ES-I3 (cell line): ENCODE data around the gene NOP56.

Experiments
- H3K36me3 ChIP-seq: 2 replicates; pipeline ENCODE4 v1.6.1; 2013; ENCODE audit warnings: mild to moderate bottlenecking, low read length, control low read depth, moderate library complexity; ENCODE audit not compliant: insufficient read depth
- H3K4me1 ChIP-seq: 2 replicates; pipeline ENCODE4 v1.6.1; 2013; ENCODE audit warnings: mild to moderate bottlenecking, control low read depth, low read length; ENCODE audit not compliant: insufficient read depth
- H3K9ac ChIP-seq: 2 replicates; pipeline ENCODE4 v1.6.1; 2013; ENCODE audit warnings: low read depth, mild to moderate bottlenecking, low read length, moderate library complexity
- H3K9me3 ChIP-seq: 2 replicates; pipeline ENCODE4 v1.6.1; 2013; ENCODE audit warnings: mild to moderate bottlenecking, low read length, moderate library complexity; ENCODE audit not compliant: control insufficient read depth, insufficient read depth

NOP56 gene

DNA sequence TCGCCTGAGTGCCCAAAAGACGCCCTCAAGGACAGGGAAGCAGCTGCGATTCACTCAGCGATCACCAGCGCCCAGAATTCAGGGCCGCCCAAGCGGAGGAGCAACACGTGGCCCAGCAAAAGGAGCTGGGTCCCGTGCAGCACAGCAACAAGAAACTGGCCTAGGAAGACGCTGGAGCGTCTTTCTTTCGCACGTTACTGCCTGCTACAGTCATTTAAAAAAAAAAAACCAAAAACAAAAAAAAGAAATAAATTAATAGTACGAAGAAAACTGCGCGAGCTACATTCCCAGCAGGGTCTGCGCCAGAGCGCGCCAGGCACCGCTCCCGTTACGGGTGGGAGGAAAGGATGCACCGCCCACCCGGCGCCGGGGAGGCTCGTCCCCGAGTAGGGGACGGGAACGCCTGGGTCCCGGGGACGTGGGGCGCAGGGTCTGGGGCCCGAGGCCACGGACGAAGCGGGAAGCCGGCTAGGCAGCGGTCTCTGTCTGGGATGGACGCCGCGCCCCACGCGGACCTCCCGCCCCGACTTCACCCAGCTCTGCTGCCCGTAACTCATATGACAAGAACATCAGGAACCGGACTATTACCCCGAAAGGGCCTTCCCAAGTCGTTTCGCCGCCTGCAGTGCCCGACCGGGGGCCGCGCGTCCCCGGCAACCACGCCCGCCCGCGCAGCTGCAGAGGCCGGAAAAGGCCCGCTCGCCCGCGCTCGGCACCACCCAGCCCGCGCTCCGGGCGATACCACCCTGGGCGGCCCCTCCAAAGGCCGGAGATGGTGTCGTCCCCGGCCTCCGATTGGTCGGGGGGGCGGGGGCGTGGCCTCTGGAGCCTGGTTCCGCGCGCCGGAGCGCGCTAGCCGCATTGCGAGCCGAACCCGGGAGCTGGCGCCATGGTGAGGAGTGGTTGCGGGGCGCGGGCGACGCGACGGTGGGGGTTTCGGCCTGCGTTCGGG lies at the start of gene NOP56:
Gene NOP56 (plus strand): TSS at position 861 of the 952 bp plus-strand sequence. CDS start 29 bp downstream, at position 890.
- H3K9ac ChIP-seq: peak within 1 kb of the TSS; percentile 73
- peaks cover 4% of the 10 kb centered on the region; the same call in 1 of the 2 replicates for H3K4me1 ChIP-seq
- H3K36me3 ChIP-seq: peaks cover 34% of the 10 kb centered on the region
- no peaks in the 10 kb centered on the region for H3K9me3 ChIP-seq

DNA sequence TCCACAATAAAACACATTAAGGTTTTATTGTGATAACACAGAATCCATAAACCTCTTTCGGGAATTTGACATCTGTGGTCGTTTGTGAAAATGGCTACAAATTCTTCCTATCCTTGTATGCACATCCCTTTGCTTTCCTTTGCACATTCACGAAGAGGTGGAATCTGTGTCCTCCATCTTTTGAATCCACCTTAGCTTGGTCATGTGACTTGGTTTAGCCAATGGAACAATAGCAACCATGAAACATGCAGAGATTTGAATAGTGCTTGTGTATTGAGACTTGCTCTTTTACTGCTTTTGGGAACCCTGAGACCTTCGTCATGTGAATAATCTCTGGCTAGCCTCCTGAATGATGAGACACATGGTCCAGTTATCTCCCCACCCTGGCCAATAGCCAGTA lies 49.7 kb upstream of the NOP56 start:
- Histone ChIP-seq H3K4me1 (peaks cover 4% of the 10 kb centered on the region; the same call in 1 of the 2 replicates), H3K9me3 (no peaks in the 10 kb centered on the region; the same call in 1 of the 2 replicates), H3K36me3 (no peaks in the 10 kb centered on the region), H3K9ac (no peak overlapping the region)

DNA sequence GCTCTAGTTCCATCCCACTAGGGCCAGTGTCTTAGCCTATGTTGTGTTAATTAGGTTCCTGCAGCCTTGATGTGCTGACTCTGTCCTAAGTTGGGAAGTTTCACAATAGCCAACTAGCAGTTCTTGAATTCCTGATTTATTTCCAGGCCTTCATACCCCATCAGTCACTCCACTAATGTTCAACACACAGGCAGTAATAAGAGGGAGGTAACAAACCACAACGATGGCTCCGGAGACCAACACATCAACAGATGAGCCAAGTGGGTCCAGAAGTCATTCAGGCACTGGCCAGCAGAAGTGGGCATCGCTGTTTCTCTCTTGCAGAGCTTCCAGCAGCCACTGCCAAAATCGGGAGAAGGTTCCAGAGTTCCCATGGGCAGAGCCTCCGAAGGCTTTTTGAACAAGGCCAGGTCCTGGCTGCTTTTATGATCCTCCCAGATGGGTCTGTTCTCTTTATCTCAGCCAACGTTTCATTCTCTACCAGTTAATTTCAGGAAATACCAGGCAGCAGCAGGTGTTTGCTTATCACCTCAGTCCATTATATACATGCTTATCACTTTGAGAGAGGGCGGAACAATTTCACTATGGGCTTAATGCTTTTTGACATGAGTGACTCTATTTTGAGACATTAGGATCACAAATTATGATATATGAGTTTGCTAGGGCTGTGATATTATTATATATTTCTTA lies 48.5 kb upstream of the NOP56 start:
- Histone ChIP-seq H3K9ac (no peak overlapping the region), H3K9me3 (no peaks in the 10 kb centered on the region; the same call in 1 of the 2 replicates), H3K4me1 (peaks cover 4% of the 10 kb centered on the region; the same call in 1 of the 2 replicates), H3K36me3 (no peaks in the 10 kb centered on the region)

DNA sequence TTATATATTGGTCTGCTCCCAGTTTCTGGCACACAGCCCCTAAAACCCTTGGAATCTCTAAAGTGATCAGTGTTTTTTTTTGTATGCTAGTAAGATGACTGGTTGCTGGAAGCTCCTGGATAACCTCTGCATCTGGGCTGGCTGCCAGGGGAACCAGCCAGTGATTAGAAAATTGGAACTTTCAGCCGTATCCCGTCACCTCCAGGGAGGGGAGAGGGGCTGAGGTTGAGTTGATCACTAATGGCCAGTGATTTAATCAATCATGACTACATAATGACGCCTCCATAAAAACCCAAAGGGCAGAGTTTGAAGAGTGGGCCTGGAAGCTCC lies 48.0 kb upstream of the NOP56 start:
- no peak overlapping the region for H3K9ac ChIP-seq
- peaks cover 4% of the 10 kb centered on the region; the same call in 1 of the 2 replicates for H3K4me1 ChIP-seq
- no peaks in the 10 kb centered on the region; the same call in 1 of the 2 replicates for H3K9me3 ChIP-seq

DNA sequence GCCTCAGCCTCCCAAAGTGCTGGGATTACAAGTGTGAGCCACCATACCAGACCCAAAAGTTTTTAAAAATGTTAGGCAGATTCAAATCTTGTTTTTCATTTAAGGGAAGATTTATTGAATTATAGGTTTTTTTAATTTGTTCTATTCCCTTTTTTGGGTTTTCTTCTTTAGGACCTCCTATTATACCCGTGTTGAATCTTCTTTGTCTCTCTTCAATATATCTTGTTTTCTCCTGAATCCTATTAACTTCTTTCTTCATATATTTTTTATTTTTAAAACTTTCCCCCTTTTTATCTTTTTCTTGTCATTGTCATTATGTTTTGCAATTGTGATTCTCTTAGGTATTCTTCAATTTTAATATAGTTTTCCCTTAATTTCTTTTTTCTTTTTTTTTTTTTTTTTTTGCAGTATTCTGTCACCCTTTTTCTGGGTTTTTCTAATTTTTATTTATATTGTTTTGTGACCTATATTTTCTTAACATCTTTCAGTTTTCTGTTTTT lies 45.9 kb upstream of the NOP56 start:
- H3K9me3 ChIP-seq: no peaks in the 10 kb centered on the region; the same call in 1 of the 2 replicates
- H3K36me3 ChIP-seq: no peaks in the 10 kb centered on the region
- no peaks in the 10 kb centered on the region for H3K4me1 ChIP-seq
- no peak overlapping the region for H3K9ac ChIP-seq

More for the DNA sequence above, 48.0 kb upstream of the NOP56 start:
- H3K36me3 ChIP-seq: no peaks in the 10 kb centered on the region

DNA sequence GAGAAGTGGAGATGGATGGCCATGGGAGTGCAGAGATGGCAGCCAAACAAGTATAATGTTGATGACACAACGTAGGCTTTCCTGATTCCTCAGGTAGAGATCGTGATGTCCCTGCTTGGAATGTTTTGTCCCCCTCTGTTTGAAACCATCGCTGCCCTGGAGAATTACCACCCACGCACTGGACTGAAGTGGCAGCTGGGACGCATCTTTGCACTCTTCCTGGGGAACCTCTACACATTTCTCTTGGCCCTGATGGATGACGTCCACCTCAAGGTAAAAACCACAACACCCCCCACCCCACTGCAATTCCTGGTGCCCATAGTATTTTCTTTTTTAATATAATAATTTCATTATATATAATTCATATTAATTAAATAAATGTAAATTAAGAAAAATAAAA lies 42.1 kb upstream of the NOP56 start:
- no peaks in the 10 kb centered on the region for H3K36me3 ChIP-seq
- H3K4me1 ChIP-seq: no peaks in the 10 kb centered on the region
- no peaks in the 10 kb centered on the region; the same call in 1 of the 2 replicates for H3K9me3 ChIP-seq
- H3K9ac ChIP-seq: no peak overlapping the region

DNA sequence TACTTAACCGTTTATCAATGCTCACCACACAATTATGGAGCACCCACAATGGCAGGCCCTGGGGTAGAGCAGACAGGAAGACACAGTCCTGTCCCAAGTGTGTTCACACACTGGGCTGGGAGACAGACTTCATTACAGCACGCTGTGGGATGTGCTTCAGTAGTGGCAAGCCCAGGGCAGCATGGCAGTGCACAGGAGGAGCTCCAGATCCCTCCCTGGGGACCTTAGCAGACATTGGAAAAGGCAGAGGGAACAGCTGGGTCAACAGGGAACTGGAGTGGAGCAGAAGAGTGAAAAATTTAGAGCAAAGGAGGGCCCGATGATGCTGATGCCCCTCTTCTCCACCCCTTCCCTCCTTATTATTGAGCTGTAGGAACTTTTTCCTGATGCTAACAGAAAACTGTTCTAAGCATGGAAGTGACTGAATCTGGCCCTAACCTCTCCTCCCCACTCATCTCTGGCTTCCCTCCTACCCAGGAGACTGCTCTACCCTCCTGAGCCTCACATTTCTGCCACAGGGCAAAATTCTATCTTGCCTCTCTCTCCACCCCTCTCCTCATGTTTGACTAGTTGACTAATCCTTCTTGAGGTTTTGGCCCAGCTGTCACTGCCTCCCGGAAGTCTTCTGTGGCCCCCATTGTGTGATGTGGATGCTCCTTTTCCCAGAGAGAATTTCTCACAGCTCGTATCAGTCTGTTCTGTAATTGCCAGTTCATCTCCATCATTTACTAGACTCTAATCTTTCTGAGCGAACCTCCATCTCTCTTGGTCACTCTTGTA lies 41.3 kb upstream of the NOP56 start:
- H3K4me1 ChIP-seq: no peaks in the 10 kb centered on the region
- no peaks in the 10 kb centered on the region for H3K36me3 ChIP-seq
- no peak overlapping the region for H3K9ac ChIP-seq
- no peaks in the 10 kb centered on the region for H3K9me3 ChIP-seq

- no peaks in the 10 kb centered on the region for H3K36me3 ChIP-seq
- H3K4me1 ChIP-seq: no peaks in the 10 kb centered on the region
- H3K9ac ChIP-seq: no peak overlapping the region
- no peaks in the 10 kb centered on the region for H3K9me3 ChIP-seq
Measured at GRCh38 chr20:2612073-2612472, 40.4 kb upstream of the NOP56 start.

GRCh38 chr20:2616634-2617033 lies 35.8 kb upstream of the NOP56 start:
- H3K4me1 ChIP-seq: no peaks in the 10 kb centered on the region
- H3K9me3 ChIP-seq: no peaks in the 10 kb centered on the region
- no peaks in the 10 kb centered on the region for H3K36me3 ChIP-seq
- H3K9ac ChIP-seq: no peak overlapping the region

DNA sequence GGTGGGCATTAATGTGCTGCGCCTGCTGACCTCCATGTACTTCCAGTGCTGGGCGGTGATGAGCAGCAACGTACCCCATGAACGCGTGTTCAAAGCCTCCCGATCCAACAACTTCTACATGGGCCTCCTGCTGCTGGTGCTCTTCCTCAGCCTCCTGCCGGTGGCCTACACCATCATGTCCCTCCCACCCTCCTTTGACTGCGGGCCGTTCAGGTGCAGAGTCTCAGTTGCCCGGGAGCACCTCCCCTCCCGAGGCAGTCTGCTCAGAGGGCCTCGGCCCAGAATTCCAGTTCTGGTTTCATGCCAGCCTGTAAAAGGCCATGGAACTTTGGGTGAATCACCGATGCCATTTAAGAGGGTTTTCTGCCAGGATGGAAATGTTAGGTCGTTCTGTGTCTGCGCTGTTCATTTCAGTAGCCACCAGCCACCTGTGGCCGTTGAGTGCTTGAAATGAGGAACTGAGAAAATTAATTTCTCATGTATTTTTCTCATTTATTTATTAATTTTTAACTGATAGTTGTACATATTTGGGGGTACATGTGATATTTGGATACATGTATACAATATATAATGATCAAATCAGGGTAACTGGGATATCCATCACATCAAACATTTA lies 35.2 kb upstream of the NOP56 start:
- H3K36me3 ChIP-seq: no peaks in the 10 kb centered on the region
- H3K4me1 ChIP-seq: no peaks in the 10 kb centered on the region
- H3K9me3 ChIP-seq: no peaks in the 10 kb centered on the region
- no peak overlapping the region for H3K9ac ChIP-seq

DNA sequence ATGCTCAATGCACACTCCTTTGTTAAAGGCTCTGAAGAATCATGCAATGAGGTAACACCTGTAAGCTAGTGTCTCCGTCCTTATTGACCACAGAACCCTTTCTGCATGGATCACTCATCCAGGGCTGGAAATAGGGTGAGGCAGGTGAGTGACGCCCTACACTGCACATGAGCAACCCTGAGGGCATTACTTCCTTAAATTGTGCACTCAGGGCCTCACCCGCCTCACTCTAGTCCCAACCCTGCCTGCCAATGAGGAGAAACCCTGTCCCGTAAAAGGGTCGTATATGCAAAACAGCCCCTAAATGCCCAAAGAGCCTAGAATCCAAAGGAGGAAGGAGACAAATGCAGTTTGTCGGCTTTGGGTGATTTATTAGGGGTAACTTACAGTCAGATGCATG lies 33.6 kb upstream of the NOP56 start:
- H3K9ac ChIP-seq: no peak overlapping the region
- H3K36me3 ChIP-seq: no peaks in the 10 kb centered on the region
- no peaks in the 10 kb centered on the region for H3K9me3 ChIP-seq
- no peaks in the 10 kb centered on the region for H3K4me1 ChIP-seq

DNA sequence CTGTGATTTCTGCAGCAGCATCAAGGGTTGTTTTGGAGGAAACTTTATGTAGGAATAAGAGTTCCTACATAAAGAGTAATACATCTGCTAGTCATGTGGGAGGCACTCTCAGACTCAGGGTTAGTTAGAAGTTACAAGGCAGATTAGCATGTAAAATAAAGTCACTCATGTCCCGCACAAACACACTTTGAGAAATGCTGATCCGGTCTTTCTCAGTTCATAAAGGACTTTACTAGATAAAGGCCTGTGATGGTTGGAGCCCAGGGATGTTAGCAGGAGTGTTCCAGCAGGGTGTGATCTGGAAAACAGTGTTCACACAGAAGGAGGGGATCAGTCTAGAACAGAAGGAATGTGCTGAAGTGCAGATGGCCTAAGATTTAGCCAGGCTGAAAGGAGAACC lies 33.1 kb upstream of the NOP56 start:
- H3K9ac ChIP-seq: no peak overlapping the region
- H3K9me3 ChIP-seq: no peaks in the 10 kb centered on the region
- H3K36me3 ChIP-seq: no peaks in the 10 kb centered on the region
- no peaks in the 10 kb centered on the region for H3K4me1 ChIP-seq

GRCh38 chr20:2619961-2620595 lies 32.4 kb upstream of the NOP56 start:
- Histone ChIP-seq H3K4me1 (no peaks in the 10 kb centered on the region), H3K9ac (no peak overlapping the region), H3K36me3 (no peaks in the 10 kb centered on the region), H3K9me3 (no peaks in the 10 kb centered on the region)
